Measurements from ENCODE around the gene FGG. TPM values are rescaled to one million over a fixed set of nuclear protein-coding genes. Genes with fewer than 3 reads are reported as not detected.

The FGG gene
- total and polyA plus RNA-seq, 8 donors: 1.2 to 384 (median 6.7) TPM; not detected in 4

GRCh38 chr4:154564311-154564710 lies 48.1 kb downstream of the FGG start:
- intact Hi-C loops (cut with DNase I): no loop called here
- H3K4me3 ChIP-seq: no peak overlapping the region
- H3K36me3 ChIP-seq: no peaks in the 10 kb centered on the region
- DNase-seq (no peak), ATAC-seq (no peak)
- no peaks in the 10 kb centered on the region for H3K4me1 ChIP-seq
- no peaks in the 10 kb centered on the region for H3K9me3 ChIP-seq
- no peaks in the 10 kb centered on the region for H3K27me3 ChIP-seq
- H3K27ac ChIP-seq: no peak overlapping the region
- TF ChIP-seq CTCF (IDR thresholded peaks at IDR 0.05): no peak

GRCh38 chr4:154562697-154563254 lies 49.7 kb downstream of the FGG start, which contains the start of gene FGB:
FGB (plus strand) TSS chr4:154563011; CDS start chr4:154563019, 8 bp downstream.
- H3K4me1 ChIP-seq: no peaks in the 10 kb centered on the region
- no peak within 1 kb of the TSS for H3K27ac ChIP-seq
- H3K9me3 ChIP-seq: no peaks in the 10 kb centered on the region
- H3K4me3 ChIP-seq: no peak within 1 kb of the TSS
- no peaks in the 10 kb centered on the region for H3K27me3 ChIP-seq
- no peak for TF ChIP-seq CTCF (IDR thresholded peaks at IDR 0.05)
- no peak for DNase-seq
- intact Hi-C loops (cut with DNase I): no loop called here
- no peak for ATAC-seq
- H3K36me3 ChIP-seq: no peaks in the 10 kb centered on the region

- TF ChIP-seq CTCF (IDR thresholded peaks at IDR 0.05): no peak
- Histone ChIP-seq H3K4me1 (no peaks in the 10 kb centered on the region), H3K27ac (no peak overlapping the region), H3K27me3 (no peaks in the 10 kb centered on the region), H3K36me3 (no peaks in the 10 kb centered on the region), H3K9me3 (no peaks in the 10 kb centered on the region), H3K4me3 (no peak overlapping the region)
- intact Hi-C loops (cut with DNase I): no loop called here
- DNase-seq (no peak), ATAC-seq (peak; percentile 60)
Observed at GRCh38 chr4:154560824-154561231, 51.6 kb downstream of the FGG start.

- no peak overlapping the region for H3K27ac ChIP-seq
- no peak for TF ChIP-seq CTCF (IDR thresholded peaks at IDR 0.05)
- no peak overlapping the region for H3K4me3 ChIP-seq
- intact Hi-C loops (cut with DNase I): no loop called here
- no peaks in the 10 kb centered on the region for H3K27me3 ChIP-seq
- DNase-seq: no peak
- H3K36me3 ChIP-seq: no peaks in the 10 kb centered on the region
- H3K9me3 ChIP-seq: no peaks in the 10 kb centered on the region
- no peak for ATAC-seq
- H3K4me1 ChIP-seq: no peaks in the 10 kb centered on the region
Observed at GRCh38 chr4:154560419-154560801, 52.0 kb downstream of the FGG start.

- Histone ChIP-seq H3K4me3 (no peak overlapping the region), H3K27me3 (no peaks in the 10 kb centered on the region), H3K4me1 (no peaks in the 10 kb centered on the region), H3K9me3 (no peaks in the 10 kb centered on the region), H3K36me3 (no peaks in the 10 kb centered on the region), H3K27ac (no peak overlapping the region)
- DNase-seq (peak in 1 of 4 donors; percentile 37), ATAC-seq (peak; percentile 92)
- TF ChIP-seq CTCF (IDR thresholded peaks at IDR 0.05): peak; percentile 42 to 43
- intact Hi-C loops (cut with DNase I): no loop called here
Observed at GRCh38 chr4:154559494-154560418, 52.7 kb downstream of the FGG start.
